HepG2 (cell line): Measurements from ENCODE around the gene KRTAP5-6. TPM values are rescaled to one million over a fixed set of nuclear protein-coding genes. Genes with fewer than 3 reads are reported as not detected.

Experiments used
- ATAC-seq: fragments of 200-7000 bp; cut with Tn5 transposase; 3 replicates; pipeline ENCODE4 v1.9.1; 2020; ENCODE audit warnings: mild to moderate bottlenecking, moderate library complexity
- BruUV-seq: library from RNA; stranded (reverse); fragments of 400-500 nt; replicated peaks from 2 replicates; lab custom pipeline; 2021; lab: Mats Ljungman, UMichigan
- CTCF ChIA-PET: fragments of 300-600 bp; formaldehyde crosslinking; extraction: SDS; loops from one replicate; lab custom pipeline; 2021; ENCODE audit warnings: low total read pairs, inconsistent platforms, low intra/inter-chr PET ratio; lab: Yijun Ruan, JAX
- POLR2A ChIA-PET: fragments of 350-600 bp; sonication (Branson Sonifier 250); formaldehyde crosslinking; loops from one replicate; lab custom pipeline; 2020; ENCODE audit warnings: antibody characterized with exemption, inconsistent platforms; lab: Yijun Ruan, JAX
- DNase-seq: peaks from one replicate; pipeline ENCODE4 v3.0.0-alpha.2; 2015; ENCODE audit warnings: low spot score
- FAIRE-seq: peaks from 3 replicates; lab custom pipeline; 2011; peaks lifted over from hg19 to GRCh38; lab: Jason Lieb, UNC
- H2AFZ ChIP-seq: one replicate; pipeline ENCODE4 v1.6.1; 2011; ENCODE audit warnings: low read length, inconsistent platforms
- H3K27ac ChIP-seq: fragments of 300-600 bp; 3 replicates; pipeline ENCODE4 v1.8.0; 2011; ENCODE audit warnings: mixed run types, mild to moderate bottlenecking, mixed read lengths, low read length, inconsistent platforms; ENCODE audit not compliant: insufficient read depth; ENCODE audit errors: extremely low read length
- H3K27me3 ChIP-seq, 2 experiments: fragments of 200-600 bp in 1 of 2; 2 replicates in 1 of 2; 3 replicates in 1 of 2; pipeline versions ENCODE4 v1.6.0 to v1.8.0; 2011; ENCODE audit warnings: low read length in 2 of 2, mild to moderate bottlenecking in 2 of 2, moderate library complexity in 2 of 2, inconsistent platforms in 1 of 2; ENCODE audit not compliant: insufficient read depth in 2 of 2, control insufficient read depth in 1 of 2
- H3K36me3 ChIP-seq, 2 experiments: fragments of 200-600 bp in 1 of 2; replicated peaks in 1 of 2; 2 replicates in 1 of 2; 3 replicates in 1 of 2; pipeline versions ENCODE4 v1.5.1 to v1.8.0; 2011; ENCODE audit warnings: low read length in 2 of 2, inconsistent platforms in 1 of 2; ENCODE audit not compliant: insufficient read depth in 2 of 2, control insufficient read depth in 1 of 2
- H3K4me1 ChIP-seq: 2 replicates; pipeline ENCODE4 v1.5.1; 2012; ENCODE audit warnings: low read length, inconsistent platforms; ENCODE audit not compliant: insufficient read depth
- H3K4me2 ChIP-seq: 2 replicates; pipeline ENCODE4 v1.6.0; 2011; ENCODE audit warnings: low read depth, low read length, inconsistent platforms
- H3K4me3 ChIP-seq, 3 experiments: fragments of 200-600 bp in 1 of 3; sonication (generic), shearing (Covaris generic) in 1 of 3; replicated peaks in 1 of 3; 2 replicates each; pipeline ENCODE4 v1.5.1; 2011 to 2016; ENCODE audit warnings: low read length in 3 of 3, inconsistent platforms in 2 of 3, low read depth in 2 of 3, mild to moderate bottlenecking in 2 of 3, control low read depth in 1 of 3, mixed read lengths in 1 of 3; ENCODE audit not compliant: insufficient read depth in 1 of 3
- H3K79me2 ChIP-seq: one replicate; pipeline ENCODE4 v1.6.1; 2011; ENCODE audit warnings: low read length, inconsistent platforms; ENCODE audit not compliant: insufficient read depth
- H3K9ac ChIP-seq: 2 replicates; pipeline ENCODE4 v1.6.0; 2011; ENCODE audit warnings: mild to moderate bottlenecking, low read depth, low read length, inconsistent platforms; ENCODE audit not compliant: insufficient read depth
- H3K9me3 ChIP-seq: 2 replicates; pipeline ENCODE4 v1.5.1; 2012; ENCODE audit warnings: mild to moderate bottlenecking, low read length
- H4K20me1 ChIP-seq: 2 replicates; pipeline ENCODE4 v1.6.0; 2011; ENCODE audit warnings: inconsistent platforms, mild to moderate bottlenecking, low read length, moderate library complexity; ENCODE audit not compliant: insufficient read depth
- AGO1 ChIP-seq: fragments of 200-400 bp; formaldehyde crosslinking; IDR thresholded peaks from 2 replicates; pipeline ENCODE4 v1.6.1; 2017; ENCODE audit warnings: mild to moderate bottlenecking, low read depth, low read length, moderate library complexity; ENCODE audit not compliant: poor library complexity, severe bottlenecking
- ATF7-NPFF ChIP-seq: sonication (generic); formaldehyde crosslinking; IDR thresholded peaks from 2 replicates; pipeline ENCODE4 v1.8.1; 2023; ENCODE audit warnings: mild to moderate bottlenecking, low read depth, missing genetic modification reagents, moderate library complexity
- BORCS8-MEF2B ChIP-seq: sonication (generic); formaldehyde crosslinking; IDR thresholded peaks from 2 replicates; pipeline ENCODE4 v1.8.0; 2022; ENCODE audit warnings: mild to moderate bottlenecking, missing genetic modification reagents
- CBFB ChIP-seq: sonication (generic); formaldehyde crosslinking; IDR thresholded peaks from 2 replicates; pipeline ENCODE4 v1.4.0; 2020; ENCODE audit warnings: missing genetic modification reagents
- DMAP1 ChIP-seq: IDR thresholded peaks from 2 replicates; pipeline ENCODE4 v1.6.1; 2016
- FUBP1 ChIP-seq: sonication (generic); formaldehyde crosslinking; IDR thresholded peaks from 2 replicates; pipeline ENCODE4 v1.5.1; 2020; ENCODE audit warnings: missing genetic modification reagents, mild to moderate bottlenecking, borderline replicate concordance
- GABPA ChIP-seq, 2 experiments: IDR thresholded peaks; 2 replicates each; pipeline ENCODE4 v1.6.1; 2011 to 2016; ENCODE audit warnings: low read depth in 2 of 2, low read length in 1 of 2, missing biosample characterization in 1 of 2, missing genetic modification characterization in 1 of 2
- GABPB1 ChIP-seq: IDR thresholded peaks from 2 replicates; pipeline ENCODE4 v1.6.1; 2016; ENCODE audit warnings: mild to moderate bottlenecking, missing genetic modification reagents, moderate library complexity, missing compliant biosample characterization
- HNRNPL ChIP-seq: fragments of 200-400 bp; formaldehyde crosslinking; IDR thresholded peaks from 2 replicates; pipeline ENCODE4 v1.6.1; 2017; ENCODE audit warnings: mild to moderate bottlenecking, low read depth, low read length
- HOXA5 ChIP-seq: sonication (generic); formaldehyde crosslinking; IDR thresholded peaks from 2 replicates; pipeline ENCODE4 v1.4.0; 2020; ENCODE audit warnings: missing genetic modification reagents
- STAG1 ChIP-seq: sonication (generic); formaldehyde crosslinking; IDR thresholded peaks from 2 replicates; pipeline ENCODE4 v1.4.0; 2020; ENCODE audit warnings: missing genetic modification reagents
- TBL1XR1 ChIP-seq: fragments of 150-350 bp; IDR thresholded peaks from 2 replicates; pipeline ENCODE4 v1.6.1; 2014; ENCODE audit warnings: borderline replicate concordance, low read length; ENCODE audit not compliant: partially characterized antibody
- ZBTB14 ChIP-seq: sonication (generic); formaldehyde crosslinking; IDR thresholded peaks from 2 replicates; pipeline ENCODE4 v1.4.0; 2020; ENCODE audit warnings: missing genetic modification reagents
- ZBTB25 ChIP-seq: IDR thresholded peaks from 2 replicates; pipeline ENCODE4 v1.6.1; 2018; ENCODE audit warnings: missing genetic modification reagents
- ZNF136 ChIP-seq: sonication (generic); formaldehyde crosslinking; IDR thresholded peaks from 2 replicates; pipeline ENCODE4 v1.8.1; 2022; ENCODE audit warnings: low read depth, mild to moderate bottlenecking, moderate library complexity, missing genetic modification reagents
- ZNF17 ChIP-seq: sonication (generic); formaldehyde crosslinking; IDR thresholded peaks from 2 replicates; pipeline ENCODE4 v1.5.0; 2020; ENCODE audit warnings: mild to moderate bottlenecking, missing genetic modification reagents
- ZNF292 ChIP-seq: sonication (generic); formaldehyde crosslinking; IDR thresholded peaks from 2 replicates; pipeline ENCODE4 v1.8.1; 2022; ENCODE audit warnings: mild to moderate bottlenecking, low read depth, missing genetic modification reagents, borderline replicate concordance
- ZNF562 ChIP-seq: sonication (generic); formaldehyde crosslinking; IDR thresholded peaks from 2 replicates; pipeline ENCODE4 v1.8.0; 2022; ENCODE audit warnings: missing genetic modification reagents, borderline replicate concordance
- ZNF768 ChIP-seq: sonication (generic); formaldehyde crosslinking; IDR thresholded peaks from 2 replicates; pipeline ENCODE4 v1.4.0; 2020; ENCODE audit warnings: missing genetic modification reagents
- WGBS: methylation state at CpG from one replicate; pipeline ENCODE4 v1.1.6; 2017; ENCODE audit warnings: low lambda C conversion rate; 5-methylcytosine and 5-hydroxymethylcytosine counted together
- in situ Hi-C: cut with HindIII; loops from 2 replicates; pipeline ENCODE4 v1.10.0; 2017; ENCODE audit warnings: low pct_unique_long_range_greater_than_20kb; ENCODE audit not compliant: extremely low pct_ligation_motif_present
- intact Hi-C: fragments of 100-400 bp; cut with micrococcal nuclease; formaldehyde crosslinking; loops from one replicate; pipeline ENCODE4 v1.10.0; 2022; ENCODE audit not compliant: unreplicated experiment
- polyA plus RNA-seq, 8 experiments: library from polyadenylated mRNA; depleted of rRNA in 3 of 8; stranded (reverse) in 7 of 8; unstranded in 1 of 8; fragments of >200 nt; fragmentation: Illumina TruSeq in 4 of 8; extraction: Trizol in 4 of 8; gene quantifications; 2 replicates each; pipeline versions ENCODE4 v1.2.1 to v1.2.3, GENCODE V29; 2011 to 2016; ENCODE audit warnings: low read depth in 4 of 8, missing spikeins in 1 of 8, mixed read lengths in 1 of 8; ENCODE audit not compliant: insufficient read depth in 1 of 8
- total RNA-seq, 5 experiments: library from RNA; depleted of rRNA; stranded (reverse); fragments of >200 nt; fragmentation: Illumina TruSeq; extraction: Trizol; gene quantifications; 2 replicates each; pipeline ENCODE4 v1.2.3, GENCODE V29; 2016; ENCODE audit warnings: low read depth in 1 of 5

KRTAP5-6 gene
- total and polyA plus RNA-seq, 2 of the 13 experiments (the other 11 are each of a cell fraction or from before 2014, with no cell fraction given) = not detected

GRCh38 chr11:1654388-1655167 is 42.4 kb upstream of the KRTAP5-6 start:
- CTCF ChIA-PET = interaction anchor here (1.8 to 4.9 kb wide), 3 partner anchors 37 to 497 kb away, joined by 11 to 37 read pairs (median 27); no protein-coding TSS in a partner anchor
- POLR2A ChIA-PET = interaction anchor here (0.6 to 3.7 kb wide), 7 partner anchors 20 to 334 kb away, joined by 3 to 122 read pairs (median 4); no protein-coding TSS in a partner anchor
- TF ChIP-seq STAG1 (CRISPR knock-in tag) = 0 out of 2 replicates have a peak, but pooled peaks have one; percentile 16
- no peak for TF ChIP-seq ZNF768 (CRISPR knock-in tag)
- no peak for TF ChIP-seq GABPA (IDR thresholded peaks at IDR 0.05; ENCODE audit: low read depth, low read length)
- no peak for TF ChIP-seq GABPA (CRISPR knock-in tag; IDR thresholded peaks at IDR 0.05; ENCODE audit: low read depth)
- no peak for TF ChIP-seq ZNF292
- no peak for TF ChIP-seq ZBTB25 (CRISPR knock-in tag)
- no peak for TF ChIP-seq ZNF136 (CRISPR knock-in tag)
- TF ChIP-seq DMAP1 (CRISPR knock-in tag) = no peak
- no peak for TF ChIP-seq FUBP1 (CRISPR knock-in tag)
- no peak for TF ChIP-seq ATF7-NPFF (CRISPR knock-in tag)
- no peak for TF ChIP-seq AGO1
- no peak for TF ChIP-seq ZNF562 (CRISPR knock-in tag)
- TF ChIP-seq HNRNPL = 0 out of 2 replicates have a peak, but pooled peaks have one; percentile 34
- no peak for TF ChIP-seq ZBTB14 (CRISPR knock-in tag)
- no peak for TF ChIP-seq TBL1XR1
- TF ChIP-seq CBFB (CRISPR knock-in tag) = no peak
- 0 out of 2 replicates have a peak, but pooled peaks have one; percentile 44 for TF ChIP-seq BORCS8-MEF2B (CRISPR knock-in tag)
- TF ChIP-seq ZNF17 = no peak
- peak; percentile 46; the same call in 1 of the 2 replicates for TF ChIP-seq GABPB1 (CRISPR knock-in tag)
- TF ChIP-seq HOXA5 (CRISPR knock-in tag) = no peak

More at GRCh38 chr11:1654388-1655167, 42.4 kb upstream of the KRTAP5-6 start:
- H3K9ac ChIP-seq = no peak overlapping the region; the same call in 1 of the 2 replicates
- peaks cover 86% of the 10 kb centered on the region for H3K4me1 ChIP-seq
- intact Hi-C loops (loop anchor here (5.0 kb wide), 1 partner anchor 498 kb away; no protein-coding TSS in a partner anchor), in situ Hi-C loops (loop anchor here (5.0 kb wide), 3 partner anchors 38 to 498 kb away; partner anchors contain the start of gene SYT8)
- no peaks in the 10 kb centered on the region for H3K79me2 ChIP-seq
- no peak for FAIRE-seq
- 53% methylated on average over 21 of the region's 21 CpGs for WGBS
- no peak overlapping the region for H2AFZ ChIP-seq
- H3K36me3 ChIP-seq = no peaks in the 10 kb centered on the region
- no peaks in the 10 kb centered on the region for H3K9me3 ChIP-seq
- no peaks in the 10 kb centered on the region for H3K27me3 ChIP-seq
- BruUV-seq = no TSS peak
- peak; percentile 13; the same call in 1 of the 3 replicates for ATAC-seq
- H3K4me3 ChIP-seq = no peak overlapping the region
- peak overlapping the region; percentile 65 for H3K27ac ChIP-seq
- no peaks in the 10 kb centered on the region for H4K20me1 ChIP-seq
- no peak overlapping the region for H3K4me2 ChIP-seq
- no peak for DNase-seq
